DMS153 (cell line): ENCODE results near the gene MIPOL1.
"Not testable (repeated sequence)": the region's sequence is repeated elsewhere in the genome, so short reads cannot be mapped to it uniquely, and the experiment has no call there.

Experiments used
- DNase-seq: peaks from one replicate; lab custom pipeline; 2025; lab: John Stamatoyannopoulos, UW

Gene MIPOL1

GRCh38 chr14:37187840-37188577 lies 9.7 kb upstream of the MIPOL1 start:
- DNase-seq = not testable (repeated sequence)

DNA sequence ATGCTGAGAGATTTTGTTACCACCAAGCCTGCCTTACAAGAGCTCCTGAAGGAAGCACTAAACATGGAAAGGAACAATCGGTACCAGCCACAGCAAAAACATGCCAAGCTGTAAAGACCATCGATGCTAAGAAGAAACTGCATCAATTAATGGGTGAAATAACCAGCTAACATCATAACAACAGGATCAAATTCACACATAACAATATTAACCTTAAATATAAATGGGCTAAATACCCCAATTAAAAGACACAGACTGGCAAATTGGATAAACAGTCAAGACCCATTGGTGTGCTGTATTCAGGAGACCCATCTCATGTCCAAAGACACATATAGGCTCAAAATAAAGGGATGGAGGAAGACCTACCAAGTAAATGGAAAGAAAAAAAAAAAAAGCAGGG lies 8.0 kb upstream of the MIPOL1 start:
- DNase-seq = not testable (repeated sequence)

DNA sequence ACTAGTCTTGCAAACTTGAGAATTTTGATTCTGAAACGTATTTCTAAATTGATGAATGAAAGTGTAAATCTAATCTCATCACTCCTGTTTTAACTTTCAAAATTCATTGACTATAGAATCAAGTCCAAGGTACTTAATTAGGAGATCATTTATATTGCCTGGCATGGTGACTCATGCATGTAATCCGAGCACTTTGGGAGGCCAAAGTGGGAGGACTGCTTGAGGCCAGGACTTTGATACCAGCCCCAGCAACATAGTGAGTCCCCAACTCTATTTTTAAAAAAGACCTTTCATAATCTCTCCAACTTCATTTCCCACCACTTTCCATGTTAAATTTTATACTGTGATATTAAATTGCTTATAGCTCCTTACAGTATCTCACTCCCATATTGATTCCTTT lies 3.0 kb upstream of the MIPOL1 start:
- DNase-seq = no peak

DNA sequence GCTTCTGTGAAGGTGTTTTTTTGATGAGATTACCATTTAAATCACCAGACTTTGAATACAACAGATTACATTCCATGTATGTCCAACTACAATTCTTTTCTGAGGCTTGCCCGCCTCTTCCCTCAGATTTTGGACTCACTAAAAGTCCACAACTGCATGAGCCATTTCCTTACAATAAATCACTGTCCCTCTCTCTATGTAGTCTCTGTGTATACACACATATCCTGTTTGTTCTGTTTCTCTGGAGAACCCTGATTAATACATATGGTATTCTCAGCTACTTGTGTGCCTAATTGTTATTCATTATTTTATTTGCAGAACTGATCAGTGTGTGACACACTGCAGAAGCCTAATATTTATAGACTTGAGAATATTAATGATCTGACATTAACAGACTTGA lies 2.4 kb upstream of the MIPOL1 start:
- DNase-seq = peak; percentile 59

- DNase-seq = no peak
Observed at GRCh38 chr14:37196604-37197420, 925 bp upstream of the MIPOL1 start.

DNA sequence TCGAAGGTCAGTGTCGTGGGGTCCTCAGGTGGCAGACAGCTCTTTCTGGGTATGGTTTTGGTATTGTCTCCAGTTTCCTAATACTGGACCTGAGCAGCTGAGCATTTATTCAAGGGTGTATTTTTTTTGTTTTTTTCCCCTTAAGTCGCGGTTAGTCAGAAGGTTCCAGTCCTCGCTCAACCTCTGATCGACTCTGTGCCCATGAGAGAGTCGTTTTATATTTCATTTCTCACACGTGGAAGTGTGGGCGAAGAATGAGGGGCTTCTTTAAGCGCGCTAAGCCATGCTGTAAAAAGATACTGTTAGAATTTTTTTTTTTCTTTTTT lies 499 bp downstream of the MIPOL1 start:
- DNase-seq = no peak

DNA sequence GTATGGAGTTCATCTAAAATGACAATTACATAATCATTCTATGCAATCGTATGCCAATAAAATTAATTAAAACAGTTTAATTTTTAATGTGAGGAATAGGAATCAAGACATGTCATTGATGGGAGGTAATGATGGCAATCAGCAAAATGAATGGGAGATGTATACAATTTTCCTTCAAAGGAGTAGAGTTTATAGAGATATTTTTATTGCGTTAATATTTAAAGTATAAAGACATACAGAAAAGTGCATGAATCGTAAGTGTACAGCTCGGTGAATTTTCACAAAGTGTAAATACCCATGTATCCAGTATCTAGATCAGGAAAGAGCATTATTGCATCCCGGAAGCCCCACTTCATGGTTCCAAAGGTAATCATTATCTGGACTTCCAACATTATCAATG lies 1.2 kb downstream of the MIPOL1 start:
- DNase-seq = no peak

- no peak for DNase-seq
Observed at GRCh38 chr14:37201724-37202123, 4.0 kb downstream of the MIPOL1 start.

GRCh38 chr14:37202265-37202664 lies 4.5 kb downstream of the MIPOL1 start:
- no peak for DNase-seq

GRCh38 chr14:37202812-37203211 lies 5.1 kb downstream of the MIPOL1 start:
- DNase-seq = no peak

DNA sequence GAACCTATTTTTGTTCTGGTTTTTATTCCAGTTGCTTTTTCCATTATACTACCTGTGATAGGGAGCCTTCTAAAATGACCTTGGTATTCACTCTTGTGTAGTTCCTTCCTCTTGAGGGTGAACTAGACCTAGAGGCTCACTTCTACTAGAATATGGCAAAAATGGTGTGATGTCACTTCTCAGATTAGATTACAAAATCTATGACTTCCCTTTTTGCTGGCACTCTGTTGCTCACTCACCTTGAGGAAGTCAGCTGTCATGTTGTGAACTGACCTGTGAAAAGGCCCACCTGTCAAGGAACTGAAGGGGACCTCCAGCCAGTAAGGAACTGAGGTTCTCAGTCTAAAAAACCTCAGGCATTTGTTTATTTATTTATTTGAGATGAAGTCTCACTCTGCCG lies 5.7 kb downstream of the MIPOL1 start:
- no peak for DNase-seq

DNA sequence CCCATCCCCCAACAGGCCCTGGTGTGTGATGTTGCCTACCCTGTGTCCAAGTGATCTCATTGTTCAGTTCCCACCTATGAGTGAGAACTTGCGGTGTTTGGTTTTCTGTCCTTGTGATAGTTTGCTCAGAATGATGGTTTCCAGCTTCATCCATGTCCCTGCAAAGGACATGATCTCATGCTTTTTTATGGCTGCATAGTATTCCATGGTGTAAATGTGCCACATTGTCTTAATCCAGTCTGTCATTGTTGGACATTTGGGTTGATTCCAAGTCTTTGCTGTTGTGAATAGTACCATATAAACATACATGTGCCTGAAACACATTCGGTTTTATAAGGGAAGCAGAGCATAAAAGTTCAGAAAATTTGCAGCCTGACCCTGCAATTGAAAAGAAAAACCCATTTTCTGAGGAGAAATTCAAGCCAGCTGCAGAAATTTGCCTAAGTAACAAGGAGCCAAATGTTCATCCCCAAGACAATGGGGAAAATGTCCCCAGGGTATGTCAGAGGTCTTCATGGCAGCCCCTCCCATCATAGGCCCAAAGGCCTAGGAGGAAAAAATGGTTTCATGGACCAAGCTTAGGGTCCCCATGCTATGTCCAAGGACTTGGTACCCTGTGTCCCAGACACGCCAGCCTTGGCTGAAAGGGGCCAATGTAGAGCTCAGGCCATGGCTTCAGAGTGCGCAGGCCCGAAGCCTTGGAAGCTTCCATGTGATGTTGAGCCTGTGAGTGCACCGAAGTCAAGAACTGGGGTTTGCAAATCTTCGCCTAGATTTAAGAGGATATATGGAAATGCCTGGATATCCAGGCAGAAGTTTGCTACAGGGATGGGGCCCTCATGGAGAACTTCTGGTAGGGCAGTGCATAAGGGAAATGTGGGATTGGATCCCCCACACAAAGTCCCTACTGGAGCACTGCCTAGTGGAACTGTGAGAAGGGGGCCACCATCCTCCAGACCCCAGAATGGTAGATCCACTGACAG lies 8.2 kb downstream of the MIPOL1 start:
- not testable (repeated sequence) for DNase-seq

- not testable (repeated sequence) for DNase-seq
Observed at GRCh38 chr14:37209617-37210016, 11.9 kb downstream of the MIPOL1 start.

- no peak for DNase-seq
Observed at GRCh38 chr14:37210448-37210847, 12.7 kb downstream of the MIPOL1 start.

DNA sequence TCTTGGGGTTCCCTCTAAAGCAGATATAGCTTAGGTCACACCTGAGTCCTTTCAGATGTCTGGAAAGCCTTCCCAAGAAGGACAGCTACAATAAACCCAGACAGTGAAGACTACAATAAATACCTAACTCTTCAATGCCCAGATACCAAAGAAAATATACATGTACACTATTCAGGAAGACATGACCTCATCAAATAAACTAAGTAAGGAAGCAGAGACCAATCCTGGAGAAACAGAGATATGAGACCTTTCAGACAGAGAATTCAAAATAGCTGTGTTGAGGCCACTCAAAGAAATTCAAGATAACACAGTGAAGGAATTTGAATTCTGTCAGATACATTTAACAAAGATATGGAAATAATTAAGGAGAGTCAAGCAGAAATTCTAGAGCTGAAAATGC lies 15.3 kb downstream of the MIPOL1 start:
- no peak for DNase-seq

- DNase-seq = no peak
Observed at GRCh38 chr14:37215345-37215744, 17.6 kb downstream of the MIPOL1 start.

DNA sequence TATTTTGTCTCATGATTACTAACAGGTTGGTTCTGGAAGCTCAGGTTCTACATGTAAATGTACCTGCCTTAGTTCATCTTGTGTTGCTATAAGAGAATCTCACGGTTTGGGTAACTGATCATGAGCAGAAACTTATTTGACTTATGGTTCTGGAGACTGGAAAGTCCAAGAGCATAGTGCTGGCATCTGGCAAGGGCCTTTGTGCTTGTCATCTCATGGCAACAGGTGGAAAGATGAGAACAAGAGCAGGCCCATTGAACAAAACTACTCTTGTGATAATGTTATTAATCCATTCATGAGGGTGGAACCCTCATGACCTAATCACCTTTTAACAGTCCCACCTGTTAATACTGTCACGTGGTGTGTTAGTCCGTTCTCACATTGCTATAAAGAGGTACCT lies 23.3 kb downstream of the MIPOL1 start:
- DNase-seq = no peak

- no peak for DNase-seq
Observed at GRCh38 chr14:37223947-37224474, 26.3 kb downstream of the MIPOL1 start.

DNA sequence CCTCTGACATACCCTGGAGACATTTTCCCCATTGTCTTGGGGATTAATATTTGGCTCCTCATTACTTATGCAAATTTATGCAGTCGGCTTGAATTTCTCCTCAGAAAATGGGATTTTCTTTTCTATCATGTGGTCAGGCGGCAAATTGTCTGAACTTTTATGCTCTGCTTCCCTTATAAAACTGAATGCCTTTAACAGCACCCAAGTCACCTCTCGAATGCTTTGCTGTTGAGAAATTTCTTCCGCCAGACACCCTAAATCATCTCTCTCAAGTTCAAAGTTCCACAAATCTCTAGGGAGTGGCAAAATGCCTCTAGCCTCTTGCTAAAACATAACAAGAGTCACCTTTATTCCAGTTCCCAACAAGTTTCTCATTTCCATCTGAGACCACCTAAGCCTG lies 27.9 kb downstream of the MIPOL1 start:
- DNase-seq = not testable (repeated sequence)

- DNase-seq = peak; percentile 17
Observed at GRCh38 chr14:37230551-37231194, 32.9 kb downstream of the MIPOL1 start.

DNA sequence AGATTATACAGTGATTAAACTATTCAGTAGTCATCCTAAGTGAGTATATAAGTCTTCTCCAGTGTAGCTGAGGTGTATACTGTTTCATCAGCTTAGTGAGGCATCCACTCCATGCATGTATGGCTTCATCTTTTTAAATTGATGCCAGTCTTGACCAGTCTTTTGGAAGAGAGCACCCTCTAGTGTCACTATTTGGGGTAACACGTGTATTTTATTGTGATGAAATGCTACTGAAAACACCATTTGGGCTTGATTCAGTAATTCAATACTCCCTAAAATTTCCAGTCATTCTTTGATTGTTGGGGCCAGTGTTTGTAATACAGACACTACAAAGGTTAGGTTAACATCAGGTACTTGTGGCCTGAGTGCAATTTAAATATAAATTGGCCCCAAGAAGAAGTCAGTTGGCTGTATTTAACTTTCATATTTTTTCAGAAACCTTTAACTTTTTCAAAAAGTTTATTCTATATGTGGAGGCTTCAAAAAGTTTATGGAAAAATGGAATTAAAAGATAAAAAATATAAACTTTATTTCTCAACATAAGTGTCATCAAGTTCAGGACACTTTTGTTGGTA lies 35.3 kb downstream of the MIPOL1 start:
- DNase-seq = peak; percentile 31
